IMR-90 (cell line): ENCODE measurements around the gene FAM117B. TPM values are rescaled to one million over a fixed set of nuclear protein-coding genes. Genes with fewer than 3 reads are reported as not detected.

ENCODE experiments used
- ATAC-seq: fragments of 200-7000 bp; cut with Tn5 transposase; 2 replicates; pipeline ENCODE4 v1.9.1; 2020; ENCODE audit warnings: low read depth, mild to moderate bottlenecking, moderate library complexity
- BruUV-seq: library from RNA; stranded (reverse); fragments of 400-500 nt; replicated peaks from 2 replicates; lab custom pipeline; 2021; lab: Mats Ljungman, UMichigan
- CTCF ChIA-PET: fragments of 300-600 bp; formaldehyde crosslinking; extraction: SDS; loops from one replicate; lab custom pipeline; 2021; ENCODE audit warnings: antibody characterized with exemption; lab: Yijun Ruan, JAX
- POLR2A ChIA-PET: fragments of 300-600 bp; sonication (Branson Sonifier 250); formaldehyde crosslinking; loops from one replicate; lab custom pipeline; 2022; ENCODE audit warnings: antibody characterized with exemption; ENCODE audit not compliant: unreplicated experiment; lab: Charles Lee
- DNase-seq: peaks from one replicate; pipeline ENCODE4 v3.0.0; 2013
- H2AFZ ChIP-seq: replicated peaks from 2 replicates; pipeline ENCODE3; 2013; ENCODE audit warnings: low read length, mild to moderate bottlenecking; ENCODE audit not compliant: poor library complexity
- H2AK5ac ChIP-seq: 2 replicates; pipeline ENCODE4 v1.6.1; 2013; ENCODE audit warnings: low read depth, low read length, inconsistent platforms
- H2AK9ac ChIP-seq: replicated peaks from 2 replicates; pipeline ENCODE3; 2013; ENCODE audit warnings: mild to moderate bottlenecking, low read depth, low read length, moderate library complexity; ENCODE audit not compliant: poor library complexity
- H2BK120ac ChIP-seq: 2 replicates; pipeline ENCODE4 v1.6.1; 2013; ENCODE audit warnings: low read depth, low read length, inconsistent platforms
- H2BK15ac ChIP-seq: 3 replicates; pipeline ENCODE4 v1.6.1; 2013; ENCODE audit warnings: low read depth, low read length, inconsistent platforms
- H2BK20ac ChIP-seq: 2 replicates; pipeline ENCODE4 v1.6.1; 2013; ENCODE audit warnings: low read depth, mild to moderate bottlenecking, inconsistent platforms, low read length, moderate library complexity
- H2BK5ac ChIP-seq: 2 replicates; pipeline ENCODE4 v1.6.1; 2013; ENCODE audit warnings: mild to moderate bottlenecking, low read depth, low read length, inconsistent platforms; ENCODE audit not compliant: poor library complexity, severe bottlenecking
- H3K14ac ChIP-seq: replicated peaks from 2 replicates; pipeline ENCODE4 v1.6.1; 2013; ENCODE audit warnings: low read depth, low read length, inconsistent platforms
- H3K18ac ChIP-seq: 2 replicates; pipeline ENCODE4 v1.6.1; 2013; ENCODE audit warnings: low read depth, low read length, control low read depth
- H3K23ac ChIP-seq: 2 replicates; pipeline ENCODE4 v1.6.1; 2013; ENCODE audit warnings: low read depth, low read length, inconsistent platforms
- H3K27ac ChIP-seq: 2 replicates; pipeline ENCODE4 v1.5.1; 2013; ENCODE audit warnings: mild to moderate bottlenecking, control low read depth, low read length; ENCODE audit not compliant: insufficient read depth
- H3K27me3 ChIP-seq: 2 replicates; pipeline ENCODE4 v1.6.1; 2013; ENCODE audit warnings: low read length; ENCODE audit not compliant: control insufficient read depth, insufficient read depth
- H3K36me3 ChIP-seq: 2 replicates; pipeline ENCODE4 v1.6.1; 2013; ENCODE audit warnings: low read length, mixed read lengths; ENCODE audit not compliant: control insufficient read depth, insufficient read depth
- H3K4ac ChIP-seq: 2 replicates; pipeline ENCODE4 v1.6.1; 2013; ENCODE audit warnings: low read depth, low read length, inconsistent platforms
- H3K4me1 ChIP-seq: 2 replicates; pipeline ENCODE4 v1.6.1; 2013; ENCODE audit warnings: low read length, mixed read lengths; ENCODE audit not compliant: control insufficient read depth, insufficient read depth
- H3K4me2 ChIP-seq: 2 replicates; pipeline ENCODE4 v1.6.1; 2013; ENCODE audit warnings: low read depth, mild to moderate bottlenecking, control low read depth, low read length, moderate library complexity
- H3K4me3 ChIP-seq: 2 replicates; pipeline ENCODE4 v1.5.1; 2013; ENCODE audit warnings: low read depth, mild to moderate bottlenecking, control low read depth, low read length, moderate library complexity; ENCODE audit not compliant: insufficient read depth
- H3K56ac ChIP-seq: 2 replicates; pipeline ENCODE4 v1.6.1; 2013; ENCODE audit warnings: low read length, inconsistent platforms; ENCODE audit not compliant: insufficient read depth; ENCODE audit errors: extremely low read depth
- H3K79me1 ChIP-seq, 2 experiments: 2 replicates each; pipeline ENCODE4 v1.6.1; 2013; ENCODE audit warnings: low read length in 2 of 2, inconsistent platforms in 1 of 2, low read depth in 1 of 2
- H3K9ac ChIP-seq: 2 replicates; pipeline ENCODE4 v1.6.1; 2013; ENCODE audit warnings: low read depth, low read length, control low read depth
- H3K9me1 ChIP-seq: 2 replicates; pipeline ENCODE4 v1.6.1; 2013; ENCODE audit warnings: low read length, inconsistent platforms; ENCODE audit not compliant: insufficient read depth
- H3K9me3 ChIP-seq: 2 replicates; pipeline ENCODE4 v1.6.1; 2013; ENCODE audit warnings: low read length; ENCODE audit not compliant: control insufficient read depth, insufficient read depth
- H4K20me1 ChIP-seq: 2 replicates; pipeline ENCODE4 v1.6.1; 2013; ENCODE audit warnings: low read length, inconsistent platforms; ENCODE audit not compliant: insufficient read depth
- H4K5ac ChIP-seq: 2 replicates; pipeline ENCODE4 v1.6.1; 2013; ENCODE audit warnings: mild to moderate bottlenecking, low read depth, low read length, control low read depth
- H4K8ac ChIP-seq, 2 experiments: 2 replicates each; pipeline ENCODE4 v1.6.1; 2013; ENCODE audit warnings: low read depth in 2 of 2, low read length in 2 of 2, control low read depth in 1 of 2, inconsistent platforms in 1 of 2
- H4K91ac ChIP-seq: 2 replicates; pipeline ENCODE4 v1.6.1; 2013; ENCODE audit warnings: low read depth, low read length, inconsistent platforms; ENCODE audit not compliant: insufficient read depth
- BHLHE40 ChIP-seq: fragments of 150-350 bp; IDR thresholded peaks from 2 replicates; pipeline ENCODE4 v1.6.1; 2016; ENCODE audit warnings: mild to moderate bottlenecking, low read depth, low read length
- CEBPB ChIP-seq: IDR thresholded peaks from 2 replicates; pipeline ENCODE4 v1.6.1; 2012; ENCODE audit warnings: low read depth, low read length, improper control_type of control experiment
- CHD1 ChIP-seq: IDR thresholded peaks from 2 replicates; pipeline ENCODE4 v1.6.1; 2012; ENCODE audit warnings: low read depth, low read length, improper control_type of control experiment
- MAZ ChIP-seq: IDR thresholded peaks from 2 replicates; pipeline ENCODE4 v1.6.1; 2012; ENCODE audit warnings: low read depth, mild to moderate bottlenecking, low read length, improper control_type of control experiment, moderate library complexity, borderline replicate concordance
- MXI1 ChIP-seq: IDR thresholded peaks from 2 replicates; pipeline ENCODE4 v1.6.1; 2012; ENCODE audit warnings: low read depth, mild to moderate bottlenecking, low read length, moderate library complexity, borderline replicate concordance
- RAD21 ChIP-seq: IDR thresholded peaks from 2 replicates; pipeline ENCODE4 v1.6.1; 2012; ENCODE audit warnings: low read length, improper control_type of control experiment
- RCOR1 ChIP-seq: IDR thresholded peaks from 2 replicates; pipeline ENCODE4 v1.6.1; 2012; ENCODE audit warnings: mild to moderate bottlenecking, low read length, improper control_type of control experiment; ENCODE audit not compliant: insufficient replicate concordance
- RFX5 ChIP-seq: IDR thresholded peaks from 2 replicates; pipeline ENCODE4 v1.8.0; 2012; ENCODE audit warnings: low read depth, mild to moderate bottlenecking, low read length, moderate library complexity
- SMC3 ChIP-seq: fragments of 150-350 bp; IDR thresholded peaks from 2 replicates; pipeline ENCODE4 v1.6.1; 2016; ENCODE audit warnings: low read depth, mild to moderate bottlenecking, antibody characterized with exemption, low read length, moderate library complexity
- WGBS, 2 experiments: methylation state at CpG; one replicate each; pipeline versions ENCODE4 v1.1.5 to v1.1.7; 2013; ENCODE audit warnings: missing lambda C conversion rate in 2 of 2; ENCODE audit not compliant: insufficient read length in 1 of 2; ENCODE audit errors: extremely low coverage in 2 of 2; 5-methylcytosine and 5-hydroxymethylcytosine counted together
- dilution Hi-C: fragments of 300-500 bp; cut with HindIII; formaldehyde crosslinking; loops from one replicate; pipeline ENCODE4 v1.14.3; 2018; ENCODE audit warnings: low sequenced_read_pairs; ENCODE audit not compliant: unreplicated experiment
- in situ Hi-C: fragments of 300-500 bp; cut with MboI; formaldehyde crosslinking; loops from 3 replicates; pipeline ENCODE4 v1.14.3; 2019; ENCODE audit warnings: low sequenced_read_pairs, inconsistent platforms, mixed read lengths
- intact Hi-C: fragments of 100-400 bp; cut with micrococcal nuclease; formaldehyde crosslinking; loops from 2 replicates; pipeline ENCODE4 v1.10.0; 2022
- polyA plus RNA-seq, 3 experiments: library from polyadenylated mRNA; depleted of rRNA; stranded (reverse); fragments of >200 nt; gene quantifications; 2 replicates each; pipeline ENCODE4 v1.2.3, GENCODE V29; 2012; ENCODE audit warnings: low replicate concordance in 1 of 3
- total RNA-seq: library from RNA; depleted of rRNA; stranded (reverse); fragments of >200 nt; gene quantifications from 2 replicates; pipeline ENCODE4 v1.2.3, GENCODE V29; 2012
- TF ChIP-seq, protein P1 (sequence below): fragments of 150-350 bp; IDR thresholded peaks from 2 replicates; pipeline ENCODE4 v1.6.1; 2016; ENCODE audit warnings: low read depth, mild to moderate bottlenecking, low read length, moderate library complexity, borderline replicate concordance
- TF ChIP-seq, protein P2 (sequence below): fragments of 150-350 bp; IDR thresholded peaks from 2 replicates; pipeline ENCODE4 v1.6.1; 2017; ENCODE audit warnings: mild to moderate bottlenecking, antibody characterized with exemption, low read length, low read depth
- TF ChIP-seq, protein P3 (sequence below): conservative IDR thresholded peaks from 2 replicates; pipeline ENCODE4 v1.5.1; 2012; ENCODE audit warnings: mild to moderate bottlenecking, low read depth, low read length, improper control_type of control experiment

Gene FAM117B
- total and polyA plus RNA-seq, 2 of the 4 experiments (the other 2 are of a cell fraction) = 0.54 to 0.79 TPM

DNA sequence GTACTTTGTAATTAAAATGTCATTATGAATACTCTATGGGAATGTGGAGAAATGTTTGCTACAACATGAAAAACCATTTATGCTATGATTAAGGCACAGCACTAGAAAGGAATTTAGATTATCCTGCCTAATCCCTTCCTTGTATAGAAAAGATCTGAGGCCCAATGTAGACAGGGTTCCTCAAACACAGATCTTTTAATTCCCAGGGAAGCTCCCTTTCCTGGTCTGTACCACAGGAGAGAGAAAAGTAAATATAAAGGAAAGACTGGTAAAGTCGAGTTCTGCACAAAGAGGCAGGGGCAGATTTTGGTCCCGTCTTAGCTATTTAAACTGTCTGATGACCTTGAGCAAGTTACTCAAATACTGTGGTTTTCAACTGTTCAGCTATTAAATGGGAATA, 152.1 kb downstream of the FAM117B start:
- Histone ChIP-seq H4K8ac (no peak overlapping the region), H2BK15ac (no peak overlapping the region), H2BK5ac (no peak overlapping the region), H3K4me2 (no peak overlapping the region), H3K9ac (no peak overlapping the region), H3K14ac (no peak overlapping the region), H2AK9ac (no peak overlapping the region), H3K4me1 (no peaks in the 10 kb centered on the region), H3K27me3 (no peaks in the 10 kb centered on the region), H2AK5ac (no peak overlapping the region), H3K4ac (no peak overlapping the region), H4K91ac (no peak overlapping the region), H2AFZ (no peak overlapping the region), H2BK120ac (no peak overlapping the region), H3K27ac (no peak overlapping the region), H2BK20ac (no peak overlapping the region), H4K20me1 (no peaks in the 10 kb centered on the region), H4K5ac (no peak overlapping the region), H3K18ac (no peak overlapping the region), H3K9me1 (no peaks in the 10 kb centered on the region; the same call in 1 of the 2 replicates), H3K79me1 (no peaks in the 10 kb centered on the region), H3K23ac (no peak overlapping the region), H3K56ac (no peak overlapping the region), H3K4me3 (no peak overlapping the region), H3K36me3 (0 out of 2 replicates have a peak, but pooled peaks cover 3% of the 10 kb centered on the region), H3K9me3 (no peaks in the 10 kb centered on the region)
- dilution Hi-C loops = no loop called here
- DNase-seq = no peak
- BruUV-seq = no TSS peak
- 0 out of 2 replicates have a peak, but pooled peaks have one; percentile 21 for ATAC-seq
- ChIA-PET POLR2A (no interaction called here), CTCF (no interaction called here)
- intact Hi-C loops = no loop called here
- 92% methylated on average over 2 of the region's 2 CpGs; no CpG with 5 or more reads in 1 of the 2 experiments for WGBS, 2 experiments
- in situ Hi-C loops = no loop called here
- TF ChIP-seq MAZ (no peak), SMC3 (no peak), RAD21 (no peak), BHLHE40 (no peak), RCOR1 (no peak), MXI1 (no peak), CEBPB (no peak), RFX5 (no peak), CHD1 (no peak)
- TF ChIP-seq, protein P1, sequence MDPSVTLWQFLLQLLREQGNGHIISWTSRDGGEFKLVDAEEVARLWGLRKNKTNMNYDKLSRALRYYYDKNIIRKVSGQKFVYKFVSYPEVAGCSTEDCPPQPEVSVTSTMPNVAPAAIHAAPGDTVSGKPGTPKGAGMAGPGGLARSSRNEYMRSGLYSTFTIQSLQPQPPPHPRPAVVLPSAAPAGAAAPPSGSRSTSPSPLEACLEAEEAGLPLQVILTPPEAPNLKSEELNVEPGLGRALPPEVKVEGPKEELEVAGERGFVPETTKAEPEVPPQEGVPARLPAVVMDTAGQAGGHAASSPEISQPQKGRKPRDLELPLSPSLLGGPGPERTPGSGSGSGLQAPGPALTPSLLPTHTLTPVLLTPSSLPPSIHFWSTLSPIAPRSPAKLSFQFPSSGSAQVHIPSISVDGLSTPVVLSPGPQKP = no peak
- TF ChIP-seq, protein P2, sequence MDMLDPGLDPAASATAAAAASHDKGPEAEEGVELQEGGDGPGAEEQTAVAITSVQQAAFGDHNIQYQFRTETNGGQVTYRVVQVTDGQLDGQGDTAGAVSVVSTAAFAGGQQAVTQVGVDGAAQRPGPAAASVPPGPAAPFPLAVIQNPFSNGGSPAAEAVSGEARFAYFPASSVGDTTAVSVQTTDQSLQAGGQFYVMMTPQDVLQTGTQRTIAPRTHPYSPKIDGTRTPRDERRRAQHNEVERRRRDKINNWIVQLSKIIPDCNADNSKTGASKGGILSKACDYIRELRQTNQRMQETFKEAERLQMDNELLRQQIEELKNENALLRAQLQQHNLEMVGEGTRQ = no peak
- TF ChIP-seq, protein P3, sequence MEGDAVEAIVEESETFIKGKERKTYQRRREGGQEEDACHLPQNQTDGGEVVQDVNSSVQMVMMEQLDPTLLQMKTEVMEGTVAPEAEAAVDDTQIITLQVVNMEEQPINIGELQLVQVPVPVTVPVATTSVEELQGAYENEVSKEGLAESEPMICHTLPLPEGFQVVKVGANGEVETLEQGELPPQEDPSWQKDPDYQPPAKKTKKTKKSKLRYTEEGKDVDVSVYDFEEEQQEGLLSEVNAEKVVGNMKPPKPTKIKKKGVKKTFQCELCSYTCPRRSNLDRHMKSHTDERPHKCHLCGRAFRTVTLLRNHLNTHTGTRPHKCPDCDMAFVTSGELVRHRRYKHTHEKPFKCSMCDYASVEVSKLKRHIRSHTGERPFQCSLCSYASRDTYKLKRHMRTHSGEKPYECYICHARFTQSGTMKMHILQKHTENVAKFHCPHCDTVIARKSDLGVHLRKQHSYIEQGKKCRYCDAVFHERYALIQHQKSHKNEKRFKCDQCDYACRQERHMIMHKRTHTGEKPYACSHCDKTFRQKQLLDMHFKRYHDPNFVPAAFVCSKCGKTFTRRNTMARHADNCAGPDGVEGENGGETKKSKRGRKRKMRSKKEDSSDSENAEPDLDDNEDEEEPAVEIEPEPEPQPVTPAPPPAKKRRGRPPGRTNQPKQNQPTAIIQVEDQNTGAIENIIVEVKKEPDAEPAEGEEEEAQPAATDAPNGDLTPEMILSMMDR = no peak
